Right renal pelvis (tissue), 4 donors: ENCODE data around the gene ENAM. TPM values are rescaled to one million over a fixed set of nuclear protein-coding genes. Genes with fewer than 3 reads are reported as not detected.
A peak's percentile ranks its signal among the peaks of the same experiment; 100 is the strongest.
"Not testable (repeated sequence)": the region's sequence is repeated elsewhere in the genome, so short reads cannot be mapped to it uniquely, and the experiment has no call there.

Experiments
- DNase-seq, 4 donors: peaks; one replicate each; pipeline ENCODE4 v3.0.0-alpha.2; 2013; ENCODE audit warnings: low read depth in 4 of 4, low spot score in 3 of 4, missing footprints in 1 of 4
- polyA plus RNA-seq, 4 donors: library from polyadenylated mRNA; unstranded; fragments of 120-200 nt; gene quantifications; one replicate each; pipeline ENCODE4 v1.2.1, GENCODE V29; 2013; ENCODE audit not compliant: insufficient read length in 4 of 4

Gene ENAM
- polyA plus RNA-seq, 4 donors: 4.9 to 7.0 (median 5.7) TPM

DNA sequence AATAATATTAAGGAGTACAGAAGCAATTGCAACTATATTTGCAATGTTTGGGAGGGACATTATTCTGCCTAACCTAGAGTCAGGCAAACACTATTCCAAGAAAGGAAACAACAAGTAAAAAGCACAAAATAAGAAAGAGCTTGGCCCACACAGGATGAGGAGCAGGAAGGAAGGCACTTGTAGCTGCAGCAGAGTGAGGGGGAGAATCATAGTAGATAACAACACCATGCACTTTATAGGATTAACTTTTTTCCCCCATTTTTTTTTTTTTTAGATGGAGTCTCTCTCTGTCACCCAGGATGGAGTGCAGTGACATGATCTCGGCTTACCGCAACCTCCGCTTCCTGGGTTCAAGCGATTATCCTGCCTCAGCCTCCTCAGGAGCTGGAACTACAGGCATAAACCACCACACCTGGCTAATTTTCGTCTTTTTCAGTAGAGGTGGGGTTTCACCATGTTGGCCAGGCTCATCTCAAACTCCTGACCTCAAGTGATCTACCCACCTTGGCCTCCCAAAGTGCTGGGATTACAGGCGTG, 48.1 kb downstream of the ENAM start:
- no peak for DNase-seq

DNA sequence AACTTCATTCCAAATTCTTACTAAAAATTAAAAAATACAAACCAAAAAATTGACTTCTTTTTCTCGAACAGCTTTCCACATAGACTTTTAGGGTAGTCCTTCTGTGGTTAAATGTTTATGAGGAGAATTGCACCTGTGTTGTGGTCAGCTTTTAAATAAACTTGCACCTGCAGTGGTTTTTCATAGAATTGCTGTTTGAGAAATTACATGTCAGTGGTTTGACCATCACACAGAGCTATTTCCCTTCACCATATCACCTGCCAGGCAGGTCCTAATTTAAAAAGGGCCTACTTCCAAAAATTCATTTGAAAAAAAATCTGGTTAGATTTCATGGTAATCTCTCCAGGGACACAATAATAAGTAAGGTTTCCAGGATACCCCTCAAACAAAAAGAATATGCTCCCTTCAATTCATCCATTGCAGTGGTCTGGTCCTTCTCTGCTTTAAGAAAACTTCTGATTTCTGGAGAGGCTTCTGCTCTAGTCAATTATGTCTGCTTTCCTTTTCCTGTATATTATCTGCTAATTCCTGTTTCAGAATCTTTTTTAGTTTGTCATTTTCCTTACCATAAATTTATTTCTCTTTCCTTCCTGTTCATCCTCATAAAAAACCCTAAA, 49.9 kb downstream of the ENAM start:
- no peak for DNase-seq

DNA sequence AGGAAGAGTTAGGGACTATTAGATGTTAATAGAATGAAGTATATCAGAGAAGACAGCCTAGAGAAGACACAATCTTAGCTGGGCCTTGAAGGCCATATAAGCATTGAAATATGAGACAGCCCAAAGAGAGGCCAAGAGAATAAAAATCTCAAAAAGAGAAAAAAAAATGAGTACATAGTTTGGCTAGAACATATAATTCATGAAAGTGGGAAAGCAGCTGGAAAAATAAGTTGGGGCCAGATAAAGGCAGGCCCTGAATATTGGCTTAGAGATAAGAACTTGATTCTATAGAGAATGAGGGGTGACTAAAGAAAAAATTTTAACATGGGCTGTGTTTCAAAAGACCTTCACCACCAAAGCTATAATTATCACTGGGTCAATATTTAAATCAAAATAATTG, 52.4 kb downstream of the ENAM start:
- DNase-seq: peak in 2 of 4 donors; percentile 33 to 52

DNA sequence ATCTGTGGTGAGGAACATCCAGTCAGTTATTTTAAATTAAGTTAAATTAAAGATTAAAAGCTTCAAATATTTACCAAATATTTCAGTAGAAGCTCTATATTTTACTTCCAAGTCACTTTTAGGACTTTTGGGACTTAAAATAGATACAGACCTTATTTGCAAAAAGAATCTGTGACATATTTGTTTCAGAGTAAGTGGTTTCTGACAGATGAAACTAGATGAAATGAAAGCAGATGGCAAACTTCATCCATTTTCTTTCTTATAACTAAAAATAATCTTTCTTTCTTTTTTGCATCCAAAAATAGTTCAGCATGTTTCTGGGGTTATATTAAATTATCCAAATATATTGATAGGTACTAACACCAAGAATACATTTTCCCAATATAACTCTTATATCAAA, 53.2 kb downstream of the ENAM start:
- no peak for DNase-seq

DNA sequence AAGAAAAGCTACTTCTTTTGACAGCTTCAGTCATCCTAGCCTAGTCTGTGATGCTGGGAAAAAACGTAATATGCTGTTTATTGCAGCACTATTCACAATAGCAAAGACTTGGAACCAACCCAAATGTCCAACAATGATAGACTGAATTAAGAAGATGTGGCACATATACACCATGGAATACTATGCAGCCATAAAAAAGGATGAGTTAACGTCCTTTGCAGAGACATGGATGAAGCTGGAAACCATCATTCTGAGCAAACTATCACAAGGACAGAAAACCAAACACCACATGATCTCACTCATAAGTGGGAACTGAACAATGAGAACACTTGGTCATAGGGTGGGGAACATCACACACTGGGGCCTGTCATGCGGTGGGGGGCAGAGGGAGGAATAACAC, 53.6 kb downstream of the ENAM start:
- not testable (repeated sequence) for DNase-seq

DNA sequence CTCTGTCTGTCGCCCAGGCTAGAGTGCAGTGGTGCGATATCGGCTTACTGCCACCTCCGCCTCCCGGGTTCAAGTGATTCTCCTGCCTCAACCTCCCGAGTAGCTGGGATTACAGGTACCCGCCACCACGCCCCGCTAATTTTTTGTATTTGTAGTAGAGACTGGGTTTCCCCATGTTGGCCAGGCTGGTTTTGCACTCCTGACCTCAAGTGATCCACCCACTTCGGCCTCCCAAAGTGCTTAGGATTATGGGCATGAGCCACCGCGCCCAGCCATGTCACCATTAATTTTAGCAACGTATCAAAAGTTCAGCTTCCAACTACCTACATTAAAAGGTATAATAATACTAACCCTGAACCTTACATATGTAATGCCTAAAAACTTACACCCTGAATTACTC, 58.8 kb downstream of the ENAM start:
- DNase-seq: no peak

DNA sequence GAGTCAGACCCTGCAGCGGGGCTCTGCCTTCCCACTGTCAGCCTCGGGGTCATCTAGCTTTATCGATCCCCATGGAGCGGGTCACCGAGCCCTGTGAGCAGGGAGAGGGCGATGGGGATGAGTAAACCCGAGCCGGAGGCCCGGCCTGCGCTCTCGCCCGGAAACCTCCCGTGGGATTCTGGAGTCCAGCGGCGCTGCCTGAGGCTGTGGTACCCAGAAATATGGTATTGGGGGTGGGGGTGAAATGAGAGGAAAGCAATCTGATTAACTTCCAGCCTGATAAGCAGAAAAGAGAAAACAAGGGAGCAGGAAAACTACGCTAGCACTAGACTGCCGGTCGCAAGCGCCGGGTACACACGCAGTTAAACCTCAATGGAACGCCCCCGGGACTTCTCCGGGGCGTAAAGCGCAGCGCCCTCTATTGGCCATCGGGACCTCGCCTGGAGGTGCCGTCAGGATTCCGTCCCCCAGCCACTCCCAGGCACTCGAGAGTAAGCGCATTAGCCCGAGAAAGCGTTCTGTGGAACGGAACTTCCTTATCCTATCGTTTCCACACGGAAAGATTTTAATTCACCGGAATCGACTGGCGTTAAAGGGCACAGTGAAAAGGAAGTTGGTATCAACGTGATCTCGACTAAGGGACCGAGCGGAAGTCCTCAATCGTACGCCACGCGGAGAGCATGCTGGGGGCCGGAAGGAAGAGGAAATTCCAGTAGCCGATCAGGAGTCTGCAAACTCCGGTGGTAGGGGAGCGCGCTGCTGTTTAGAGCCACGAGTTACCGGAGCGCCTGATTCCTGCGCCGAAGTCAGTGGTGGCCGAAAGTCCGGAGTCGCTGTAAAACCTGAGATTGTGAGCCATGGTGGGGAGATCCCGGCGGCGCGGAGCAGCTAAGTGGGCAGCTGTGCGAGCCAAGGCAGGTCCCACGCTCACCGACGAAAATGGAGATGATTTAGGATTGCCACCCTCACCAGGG, 59.6 kb downstream of the ENAM start, which contains the start of gene UTP3:
TSS of gene UTP3 (plus strand) at position 712 of the 974 bp plus-strand sequence. CDS start at position 858, 146 bp downstream.
- DNase-seq: peak; percentile 96 to 98 (median 98)

DNA sequence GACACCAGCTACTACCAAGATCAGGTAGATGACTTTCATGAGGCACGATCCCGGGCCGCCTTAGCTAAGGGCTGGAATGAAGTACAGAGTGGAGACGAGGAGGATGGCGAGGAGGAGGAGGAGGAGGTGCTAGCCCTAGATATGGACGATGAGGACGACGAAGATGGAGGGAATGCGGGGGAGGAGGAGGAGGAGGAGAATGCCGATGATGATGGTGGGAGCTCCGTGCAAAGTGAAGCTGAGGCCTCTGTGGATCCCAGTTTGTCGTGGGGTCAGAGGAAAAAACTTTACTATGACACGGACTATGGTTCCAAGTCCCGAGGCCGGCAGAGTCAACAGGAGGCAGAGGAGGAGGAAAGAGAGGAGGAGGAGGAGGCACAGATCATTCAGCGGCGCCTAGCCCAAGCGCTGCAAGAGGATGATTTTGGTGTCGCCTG, 60.3 kb downstream of the ENAM start:
- DNase-seq: no peak

DNA sequence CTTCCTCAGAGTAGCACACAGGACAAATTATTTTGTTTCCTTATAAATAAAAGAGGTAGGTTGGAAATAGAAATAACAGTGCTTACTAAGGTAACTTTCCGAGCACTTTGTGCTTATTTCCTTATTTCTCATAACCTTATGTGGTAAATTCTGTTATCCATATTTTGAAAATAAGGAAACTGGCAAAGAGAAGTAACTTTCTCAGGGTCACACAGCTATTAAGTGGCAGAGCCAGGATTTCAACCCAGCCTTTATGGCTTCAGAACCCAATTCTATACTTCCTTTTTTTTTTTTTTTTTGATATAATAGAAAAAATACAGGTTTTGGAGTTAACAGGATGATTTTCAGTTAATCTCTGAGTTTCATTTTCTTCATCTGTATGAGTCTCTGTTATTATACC, 63.1 kb downstream of the ENAM start:
- DNase-seq: no peak

DNA sequence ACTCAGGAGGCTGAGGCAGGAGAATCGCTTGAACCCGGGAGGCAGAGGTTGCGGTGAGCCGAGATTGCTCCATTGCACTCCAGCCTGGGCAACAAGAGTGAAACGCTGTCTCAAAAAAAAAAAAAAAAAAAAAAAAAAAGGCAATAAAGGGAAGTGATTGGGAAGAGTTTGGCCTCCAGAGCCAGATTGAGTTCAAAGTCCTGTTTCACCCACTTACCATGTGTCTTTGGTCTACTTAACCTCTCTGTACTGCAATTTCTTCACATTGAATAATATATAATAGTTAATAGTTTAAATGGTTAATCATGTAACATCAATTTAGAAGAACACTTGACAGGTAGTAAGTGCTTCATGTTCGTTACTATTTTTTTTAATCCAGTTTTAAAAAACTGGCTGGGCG, 66.1 kb downstream of the ENAM start:
- not testable (repeated sequence) for DNase-seq

Other genes starting within 250 kb of the ENAM start
- not detected for gene SMR3B, start 245.6 kb upstream of the ENAM start, polyA plus RNA-seq
- not detected for gene OPRPN, start 230.8 kb upstream of the ENAM start, polyA plus RNA-seq
- gene MUC7, start 156.5 kb upstream of the ENAM start, polyA plus RNA-seq: under 1 TPM in 3 of 4 donors, not detected in 1; 0.07 to 0.11 (median 0.08) TPM
- gene AMTN, start 110.2 kb upstream of the ENAM start, polyA plus RNA-seq: not detected
- gene AMBN, start 36.5 kb upstream of the ENAM start, polyA plus RNA-seq: 1 to 10 TPM; 1.2 to 1.6 (median 1.5) TPM
- gene JCHAIN, start 37.8 kb downstream of the ENAM start, polyA plus RNA-seq: 1 to 10 TPM in 1 of 4 donors, under 1 TPM in 3; 0.54 to 1.1 (median 0.84) TPM
- gene UTP3, start 59.8 kb downstream of the ENAM start, polyA plus RNA-seq: 10 to 100 TPM; 44.1 to 50.3 (median 49.6) TPM
- gene RUFY3, start 93.2 kb downstream of the ENAM start, polyA plus RNA-seq: 100 to 1,000 TPM in 2 of 4 donors, 10 to 100 TPM in 2; 81.1 to 109 (median 99.7) TPM
- 100 to 1,000 TPM; 118 to 139 (median 137) TPM for gene GRSF1, start 211.1 kb downstream of the ENAM start, polyA plus RNA-seq